ENCODE data around the gene SORL1.
A peak's percentile ranks its signal among the peaks of the same experiment; 100 is the strongest.

The SORL1 gene

DNA sequence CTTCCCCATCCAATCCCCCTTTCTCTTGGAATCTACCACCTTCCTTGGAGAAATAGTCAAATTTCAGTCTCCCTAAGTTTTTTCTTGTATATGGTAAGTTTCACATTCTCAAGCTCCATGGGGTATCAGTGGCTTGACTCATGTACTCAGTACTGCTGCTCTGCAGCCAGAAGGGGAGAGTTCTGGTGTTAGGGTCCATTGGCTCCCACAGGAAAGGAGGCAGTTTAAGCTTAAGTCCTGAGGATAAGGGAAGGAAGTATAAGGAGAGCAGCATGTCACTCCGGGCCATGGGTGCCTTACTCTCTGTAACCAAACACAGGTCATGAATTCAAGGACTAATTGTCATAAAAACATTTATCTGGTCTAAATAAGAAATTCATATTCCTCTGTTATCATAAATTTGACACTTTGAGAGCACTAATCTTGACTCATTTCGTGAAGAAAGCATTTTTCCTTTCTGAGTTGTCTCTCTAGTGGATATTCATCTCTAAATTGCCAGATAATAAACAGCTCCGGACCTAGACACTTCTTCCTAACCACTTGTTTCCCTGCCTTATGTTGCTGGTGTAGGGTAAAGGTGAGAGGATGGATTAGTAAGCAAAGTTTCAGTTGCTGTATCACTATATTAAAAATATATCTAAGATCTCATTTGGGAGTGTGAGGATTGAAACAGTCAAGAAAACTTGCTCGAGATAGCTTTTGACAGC is 20.1 kb upstream of the SORL1 start:
- no peak for DNase-seq

DNA sequence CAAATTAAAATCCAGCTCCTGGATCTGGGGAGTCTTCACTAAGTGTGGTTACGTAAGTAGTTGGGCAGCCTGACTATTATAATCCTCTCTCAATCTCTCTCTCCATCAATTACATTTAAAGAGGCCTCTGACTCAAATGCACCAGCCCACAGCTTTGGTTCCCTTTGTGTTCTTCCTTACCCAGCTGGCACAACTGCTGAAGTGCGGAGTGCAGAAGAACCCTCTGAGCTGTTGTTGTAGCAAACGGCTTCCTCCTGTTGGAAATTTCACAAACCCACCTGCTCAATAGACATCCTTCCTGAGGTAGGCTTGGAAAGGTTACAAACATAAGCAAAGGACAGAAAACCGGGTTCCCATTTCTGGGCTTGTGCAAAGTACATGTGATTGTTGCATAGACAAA is 17.0 kb upstream of the SORL1 start:
- no peak for DNase-seq

DNA sequence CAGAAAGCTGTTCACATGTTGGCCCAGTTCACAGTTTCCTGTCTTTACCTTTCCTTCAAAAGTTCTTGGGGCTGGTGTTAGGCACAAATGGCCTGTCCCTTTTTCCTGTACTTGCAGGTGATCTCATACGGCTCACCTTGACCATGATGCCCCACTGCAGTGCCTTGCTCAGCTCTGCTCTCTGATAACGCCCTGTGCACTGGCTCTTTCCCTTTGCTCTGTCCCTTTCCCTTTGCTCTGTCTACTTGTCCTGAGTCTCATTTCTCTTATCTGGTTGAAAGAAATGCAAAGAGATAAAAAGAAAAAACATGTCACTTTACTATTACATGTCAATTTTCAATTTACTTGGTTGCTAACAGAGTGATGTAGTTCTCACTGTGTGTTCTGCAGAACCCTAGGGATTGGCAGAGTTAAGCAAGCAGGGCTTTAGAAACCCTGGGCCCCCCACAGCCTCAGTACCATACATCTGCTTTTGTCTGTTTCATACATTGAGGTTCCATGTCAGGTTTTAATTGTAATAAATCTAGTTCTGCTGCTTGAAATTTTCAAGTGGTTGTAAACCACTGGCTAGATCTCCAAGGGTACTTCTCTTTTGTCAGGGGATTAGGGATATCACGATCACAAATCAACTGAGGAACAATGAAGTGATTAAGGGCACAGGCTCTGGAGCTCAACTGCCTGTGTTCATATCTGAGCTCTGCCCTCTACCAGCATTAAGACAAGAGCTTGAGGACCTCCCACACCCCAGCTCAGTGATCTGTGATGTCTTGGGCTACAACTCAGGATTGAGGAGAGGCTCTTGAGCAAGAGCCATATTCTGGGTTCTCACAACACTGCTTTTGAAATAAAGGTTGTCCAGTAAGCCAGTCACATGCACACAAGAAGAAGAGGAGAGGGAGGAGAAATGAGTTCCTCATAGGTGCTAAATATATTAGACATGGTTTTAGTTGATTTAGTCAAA is 16.3 kb upstream of the SORL1 start:
- no peak for DNase-seq

DNA sequence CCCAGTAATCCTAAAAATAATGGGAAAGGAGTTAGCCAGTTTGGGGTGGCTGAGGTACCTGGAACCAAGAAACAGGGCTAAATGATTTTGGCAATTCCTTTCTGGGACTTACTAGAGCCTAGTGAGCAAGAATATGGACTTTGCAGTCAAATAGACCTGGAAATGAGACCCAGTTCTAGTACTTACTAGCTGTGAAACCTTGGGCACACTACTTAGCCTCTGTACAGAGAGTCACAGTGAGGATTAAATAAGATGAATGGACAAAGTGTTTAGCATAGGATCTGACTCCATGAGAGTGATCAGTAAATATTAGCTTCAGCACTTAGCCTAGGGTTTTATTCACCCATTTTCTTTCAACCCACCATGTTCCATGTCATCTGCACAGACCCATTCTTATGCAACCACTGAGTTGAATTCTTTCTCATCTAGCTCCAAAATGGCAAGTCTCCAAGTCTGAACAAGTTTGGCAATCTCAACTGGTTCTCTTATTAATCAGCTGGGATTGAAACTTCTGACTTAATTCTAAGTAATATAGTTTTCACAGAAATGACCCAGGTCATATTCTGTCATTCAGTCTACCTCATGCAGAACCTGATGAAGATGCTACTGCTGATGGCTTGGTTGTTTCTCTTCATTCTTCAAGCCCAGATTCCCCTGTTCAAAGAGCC is 15.0 kb upstream of the SORL1 start:
- DNase-seq = no peak

DNA sequence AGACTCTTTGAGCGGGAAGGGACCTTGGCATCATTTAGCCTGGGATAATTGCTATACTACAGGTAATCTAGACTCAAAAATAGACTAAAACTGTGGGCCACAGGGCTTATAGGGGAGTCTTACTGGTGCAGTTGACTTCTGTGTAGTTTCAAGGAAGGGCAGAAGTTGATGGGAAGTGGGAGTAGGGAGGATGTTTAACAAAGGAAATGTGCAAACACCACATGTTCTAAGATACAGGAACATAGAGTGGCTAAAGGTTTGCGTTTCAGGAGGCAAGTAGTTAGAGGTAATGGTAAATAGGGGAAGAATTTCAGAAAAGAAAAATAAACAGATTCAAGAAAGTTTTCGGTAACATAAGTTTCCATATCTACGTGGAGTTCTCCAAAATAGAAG is 14.4 kb upstream of the SORL1 start:
- DNase-seq = no peak

DNA sequence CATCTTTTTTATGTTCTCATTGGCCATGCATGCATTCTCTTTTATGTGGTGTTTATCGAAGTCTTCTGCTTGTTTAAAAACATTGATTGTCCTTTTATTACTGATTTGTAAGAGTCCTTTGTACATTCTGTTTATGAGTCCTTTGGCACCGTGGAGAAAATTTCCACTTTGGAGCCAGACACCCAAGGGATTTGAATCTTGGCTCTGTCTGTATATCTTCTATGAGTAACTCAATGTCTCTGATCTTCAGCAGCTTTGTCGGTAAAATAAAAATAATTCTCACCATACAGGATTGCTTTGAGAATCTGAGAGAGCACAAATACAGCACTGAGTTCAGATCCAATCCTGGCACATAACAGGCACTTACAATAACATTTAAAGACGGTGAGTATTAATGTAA is 12.8 kb upstream of the SORL1 start:
- DNase-seq = no peak

DNA sequence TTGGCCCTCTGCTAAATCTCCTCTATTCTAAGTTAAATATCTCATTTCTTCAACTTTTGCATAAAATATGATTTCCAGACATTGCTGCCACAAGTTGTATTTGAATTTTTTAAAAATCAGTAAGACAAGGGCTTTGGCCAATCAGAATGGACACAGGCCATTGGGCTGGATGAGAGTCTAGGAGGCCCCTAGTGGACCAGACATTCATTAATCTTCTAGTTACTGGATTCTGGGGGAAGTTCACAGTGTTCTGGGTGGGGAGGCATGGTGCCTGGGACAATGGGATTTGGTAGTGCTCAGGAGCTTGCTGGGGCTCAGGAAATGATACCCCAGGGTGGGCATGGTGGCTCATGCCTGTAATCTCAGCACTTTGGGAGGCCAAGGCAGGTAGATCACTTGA is 12.4 kb upstream of the SORL1 start:
- DNase-seq = no peak

DNA sequence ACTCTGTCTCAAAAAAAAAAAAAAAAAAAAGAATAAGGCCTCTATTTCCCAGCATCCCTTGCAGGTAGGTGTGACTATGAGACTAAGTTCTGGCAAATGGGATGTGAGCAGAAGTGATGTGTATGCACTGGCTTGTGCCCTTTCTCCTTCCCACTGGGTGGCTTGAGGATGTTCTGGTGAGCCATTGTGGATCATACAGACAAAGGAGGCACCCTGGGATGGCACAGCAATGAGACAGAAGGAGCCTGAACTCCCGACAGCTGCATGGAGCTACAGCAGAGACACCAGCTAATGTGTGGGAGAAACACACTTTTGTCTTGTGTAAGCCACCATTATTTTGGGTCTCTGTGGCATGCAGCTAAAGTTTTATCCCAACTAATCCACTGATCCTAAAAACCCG is 10.6 kb upstream of the SORL1 start:
- DNase-seq = no peak

DNA sequence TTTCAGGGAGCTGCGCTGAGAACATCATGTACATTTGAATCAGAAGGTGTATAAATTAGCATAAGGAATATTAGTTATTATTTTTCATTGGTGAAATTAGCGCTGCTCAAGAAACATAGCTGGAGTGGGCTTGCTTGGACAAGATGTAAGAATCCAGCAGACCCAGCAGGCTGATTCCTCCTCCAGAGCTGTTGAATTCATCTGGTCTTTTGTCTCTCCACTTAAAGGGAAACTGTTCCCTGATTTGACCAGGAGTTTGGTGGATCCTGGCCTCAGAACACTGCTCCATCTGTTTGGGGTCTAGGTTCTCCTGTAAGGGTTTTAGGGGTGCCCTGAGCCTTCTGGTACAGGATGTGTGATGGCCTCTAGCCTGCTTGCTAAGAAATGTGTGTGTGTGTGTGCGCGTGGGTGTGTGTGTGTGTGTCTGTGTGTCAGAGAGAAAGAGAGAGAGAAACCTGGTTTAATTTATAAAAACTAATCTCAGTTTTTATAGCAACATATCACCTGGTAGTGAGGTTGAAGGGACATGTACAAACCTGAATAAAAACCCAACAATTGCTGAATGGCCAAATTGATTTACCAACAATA is 8.3 kb upstream of the SORL1 start:
- DNase-seq = no peak

DNA sequence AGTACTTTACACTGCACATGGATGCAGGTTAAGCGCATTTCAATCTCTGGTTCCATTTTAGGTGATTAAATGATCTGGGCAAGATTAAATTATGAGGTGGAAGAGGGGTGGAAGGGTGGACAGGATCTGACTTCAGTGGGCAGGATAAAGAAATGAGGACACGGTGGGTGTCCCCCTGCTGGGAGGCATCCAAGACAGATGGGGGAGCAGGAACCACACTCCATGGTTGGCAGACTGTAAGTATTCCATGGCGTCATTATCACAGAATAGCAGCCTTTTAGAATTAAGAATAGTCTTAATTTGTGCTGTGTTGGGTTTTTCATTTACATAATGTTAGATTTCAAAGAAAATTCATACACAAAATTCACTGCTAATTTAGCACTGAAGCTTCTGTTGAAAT is 7.6 kb upstream of the SORL1 start:
- DNase-seq = no peak

DNA sequence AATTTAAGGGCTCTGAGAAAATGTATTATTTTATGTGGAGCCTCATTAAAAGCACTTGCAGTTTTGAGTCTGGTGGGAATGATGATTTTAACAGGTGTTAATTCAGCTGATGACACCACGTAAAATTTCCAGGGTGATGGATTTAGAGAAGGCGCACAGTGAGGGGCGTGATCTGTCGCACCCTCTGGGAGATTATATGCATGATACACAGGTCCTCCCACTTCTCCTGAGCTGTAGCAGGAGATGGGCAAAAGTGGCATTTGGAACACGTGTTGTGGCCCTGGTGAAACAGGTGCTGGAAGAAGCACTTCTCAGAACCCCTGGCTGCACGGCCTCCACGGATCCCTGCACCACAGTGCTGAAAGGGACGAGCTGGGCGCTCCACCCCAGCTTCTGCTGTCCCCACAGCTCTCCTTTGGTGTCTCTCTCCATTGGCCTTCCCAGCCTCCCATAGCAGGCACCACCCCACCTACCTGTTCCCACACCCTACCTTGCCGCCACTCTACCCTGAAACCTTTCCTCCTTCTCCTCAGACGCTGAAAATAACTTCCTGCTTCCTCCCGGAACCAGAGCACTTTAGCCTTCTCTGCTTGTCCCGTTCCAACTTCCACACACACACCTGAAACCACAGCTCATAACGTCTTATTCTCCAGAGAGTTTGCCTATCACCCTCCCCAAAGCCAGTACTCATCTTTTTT is 6.9 kb upstream of the SORL1 start:
- no peak for DNase-seq

DNA sequence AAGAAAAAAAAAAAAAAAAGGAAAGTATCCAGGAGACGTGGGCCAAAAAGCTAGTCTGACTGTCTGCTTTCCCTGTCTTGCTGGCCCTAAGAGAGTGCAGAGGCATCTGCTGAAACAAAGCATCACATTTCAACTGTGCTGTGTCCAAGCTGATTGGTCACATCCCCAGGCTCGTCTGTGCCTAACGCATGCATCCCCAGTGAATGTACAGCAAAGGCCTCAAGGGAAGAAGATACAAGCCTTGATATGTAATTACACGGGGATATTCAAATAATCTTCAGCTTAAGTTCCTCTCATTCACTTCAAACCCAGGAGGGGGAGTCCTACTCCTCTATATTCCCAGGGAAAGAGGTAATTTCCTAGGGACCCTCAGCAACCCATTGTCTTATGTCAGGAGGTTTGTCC is 5.4 kb upstream of the SORL1 start:
- no peak for DNase-seq

DNA sequence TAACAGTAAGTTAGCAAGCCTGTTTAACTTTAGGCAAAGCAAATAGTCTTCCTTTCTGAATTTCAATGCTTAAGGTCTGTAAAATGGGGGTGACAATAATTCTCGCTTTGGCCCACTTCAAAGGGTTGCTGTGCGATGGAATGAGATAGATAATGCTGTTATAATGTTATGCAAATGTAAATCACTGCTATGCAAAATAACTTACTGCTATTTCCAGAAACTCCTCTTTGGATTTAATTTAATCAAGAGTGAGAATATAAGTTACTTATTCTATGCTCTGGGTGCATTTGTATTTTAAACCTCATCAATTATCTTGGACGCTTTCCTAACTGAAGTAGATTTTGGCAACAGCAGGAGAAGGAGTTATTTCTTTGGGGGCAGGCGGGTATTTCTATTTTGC is 4.1 kb upstream of the SORL1 start:
- no peak for DNase-seq

DNA sequence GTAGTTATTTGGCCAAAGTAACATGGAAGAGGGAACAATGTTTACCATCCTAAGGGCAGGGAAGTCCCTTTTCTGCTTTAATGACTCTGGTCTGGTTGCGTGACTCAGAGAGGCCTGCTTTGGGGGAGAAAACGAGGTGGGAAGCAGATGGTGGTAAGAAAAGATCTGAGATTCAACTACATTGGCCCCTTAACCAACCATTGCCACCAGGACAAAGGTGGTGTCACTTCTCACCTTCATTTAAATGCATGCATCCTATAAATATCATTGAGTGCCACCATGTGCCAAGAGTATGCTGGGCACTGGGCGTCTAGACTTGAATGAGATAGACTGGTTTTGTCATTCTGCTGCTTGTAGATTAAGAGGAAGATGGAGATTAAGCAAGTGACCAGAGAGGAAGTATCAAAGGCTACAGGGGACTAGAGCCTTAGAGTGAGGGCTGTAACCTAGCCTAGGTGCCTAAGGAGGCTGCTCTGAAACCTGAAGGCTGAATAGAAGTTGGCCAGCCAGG is 3.6 kb upstream of the SORL1 start:
- no peak for DNase-seq

DNA sequence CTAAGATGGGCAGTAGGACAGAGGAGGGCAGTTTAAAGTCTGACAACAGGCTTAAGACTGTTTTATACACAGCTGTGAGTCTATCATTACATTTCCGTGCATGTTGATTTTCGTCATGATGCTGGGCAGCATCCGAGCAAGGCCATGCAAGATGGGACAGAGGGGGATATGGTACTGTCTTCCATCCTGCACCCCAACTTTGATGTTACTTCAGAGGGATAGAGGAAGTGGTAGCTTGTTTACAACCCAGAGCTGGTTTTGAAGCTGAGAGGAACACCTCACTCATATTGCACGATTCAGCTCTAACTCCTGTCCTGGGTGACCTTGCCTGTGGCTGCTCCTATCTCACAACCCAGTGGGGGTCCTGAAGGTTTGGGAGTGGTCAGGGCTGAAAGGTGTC is 3.0 kb upstream of the SORL1 start:
- no peak for DNase-seq

DNA sequence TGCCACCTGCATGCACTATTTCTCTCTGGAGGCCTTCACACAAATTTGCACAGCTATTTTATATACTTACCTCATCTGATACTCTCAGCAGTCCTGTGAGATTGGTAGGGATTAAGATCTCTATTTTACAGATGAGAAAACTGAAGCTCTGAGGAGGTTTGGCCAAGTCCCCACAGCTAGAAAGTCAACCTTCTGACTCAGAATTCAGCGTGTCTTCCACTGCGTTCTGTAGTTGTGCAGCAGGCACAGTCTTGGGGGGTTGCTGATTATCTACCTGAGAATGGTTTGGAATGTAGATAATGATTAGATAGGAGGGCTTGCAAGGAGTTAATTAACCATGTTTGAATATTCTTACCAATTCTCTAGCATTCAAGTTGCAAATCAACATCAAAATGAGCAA is 2.5 kb upstream of the SORL1 start:
- DNase-seq = no peak

DNA sequence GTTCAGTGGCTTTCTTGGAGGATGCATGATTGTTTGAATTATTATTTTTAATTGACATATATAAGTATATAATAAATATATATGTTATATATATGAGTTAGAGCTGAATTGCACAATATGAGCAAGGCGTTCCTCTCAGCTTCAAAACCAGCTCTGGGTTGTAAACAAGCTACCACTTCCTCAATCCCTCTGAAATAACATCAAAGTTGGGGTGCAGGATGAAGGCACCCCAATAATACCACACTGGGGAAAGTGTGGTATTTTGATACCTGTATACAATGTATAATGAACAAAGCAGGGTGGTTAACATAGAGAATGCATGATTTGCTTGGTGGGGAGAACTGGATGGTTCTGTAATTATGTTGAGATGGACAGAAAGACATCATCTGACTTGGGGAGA is 1.7 kb upstream of the SORL1 start:
- no peak for DNase-seq

DNA sequence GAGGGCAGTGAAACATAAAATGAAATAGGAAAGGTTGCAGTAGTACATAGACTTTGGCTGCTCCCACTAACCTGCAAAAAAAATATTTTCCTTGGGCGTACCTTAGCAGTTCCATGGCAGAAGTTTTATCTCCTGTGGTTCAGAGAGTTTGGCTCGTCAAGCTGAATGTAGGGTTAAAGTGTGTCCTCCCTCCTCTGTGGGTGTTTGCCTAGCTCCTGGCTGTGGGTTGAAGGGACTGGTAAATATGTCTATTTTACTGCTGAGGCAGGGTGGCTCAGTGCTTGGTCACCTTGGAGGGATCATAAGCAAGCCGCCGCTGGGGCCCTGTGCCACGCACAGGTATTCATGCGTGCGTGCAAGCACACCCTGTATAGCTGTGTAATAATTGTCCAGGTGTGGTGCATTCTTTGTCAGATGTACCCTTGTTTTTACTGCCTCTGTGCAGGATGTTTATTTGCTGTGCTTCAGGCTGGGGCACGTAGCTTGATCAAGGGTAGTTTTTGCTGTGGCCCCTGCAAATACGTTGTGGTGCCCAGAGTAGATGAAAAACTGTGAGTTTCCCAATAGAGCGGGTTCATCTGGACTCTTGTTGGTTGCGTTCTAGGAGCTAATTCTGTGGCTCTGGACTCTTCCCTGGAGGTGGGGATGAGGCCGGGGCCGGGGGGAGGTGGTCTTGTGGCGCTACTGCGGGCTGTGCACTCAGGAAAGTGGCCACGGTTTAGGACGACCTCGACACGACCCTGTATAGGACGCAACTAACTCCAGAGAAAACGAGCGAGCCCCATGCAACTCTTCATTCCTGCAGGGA is 732 bp upstream of the SORL1 start:
- DNase-seq = peak; percentile 68

DNA sequence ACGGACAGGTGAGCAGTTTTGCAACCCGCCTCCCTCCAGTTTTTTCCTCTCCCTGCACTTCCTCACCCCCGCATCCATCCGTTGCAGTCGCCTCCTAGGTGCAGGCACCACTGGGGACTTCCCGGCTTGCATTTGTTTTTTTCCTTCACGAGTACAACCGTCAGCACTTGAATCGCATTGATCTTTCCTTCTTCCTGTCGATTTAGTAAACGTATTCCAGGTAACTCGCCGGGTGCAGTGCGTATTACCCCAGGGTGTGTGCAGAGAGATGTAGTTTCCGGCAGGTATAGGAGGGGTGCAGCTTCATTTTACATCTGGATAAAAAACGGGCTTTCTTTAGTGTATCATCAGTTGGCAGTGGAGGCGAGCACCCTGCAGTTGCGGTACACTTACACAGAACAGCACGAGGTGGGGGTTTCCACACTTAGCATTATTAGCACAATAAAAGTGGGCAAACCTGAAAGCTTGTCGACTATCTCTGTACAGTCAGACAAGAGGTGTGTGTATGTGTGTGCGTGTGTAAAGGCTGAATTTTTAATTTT is 566 bp downstream of the SORL1 start, which contains the start of gene SORL1-AS1:
Gene SORL1-AS1, minus strand, starts transcription at position 359 of the 542 bp plus-strand sequence.
- peak; percentile 70 for DNase-seq

DNA sequence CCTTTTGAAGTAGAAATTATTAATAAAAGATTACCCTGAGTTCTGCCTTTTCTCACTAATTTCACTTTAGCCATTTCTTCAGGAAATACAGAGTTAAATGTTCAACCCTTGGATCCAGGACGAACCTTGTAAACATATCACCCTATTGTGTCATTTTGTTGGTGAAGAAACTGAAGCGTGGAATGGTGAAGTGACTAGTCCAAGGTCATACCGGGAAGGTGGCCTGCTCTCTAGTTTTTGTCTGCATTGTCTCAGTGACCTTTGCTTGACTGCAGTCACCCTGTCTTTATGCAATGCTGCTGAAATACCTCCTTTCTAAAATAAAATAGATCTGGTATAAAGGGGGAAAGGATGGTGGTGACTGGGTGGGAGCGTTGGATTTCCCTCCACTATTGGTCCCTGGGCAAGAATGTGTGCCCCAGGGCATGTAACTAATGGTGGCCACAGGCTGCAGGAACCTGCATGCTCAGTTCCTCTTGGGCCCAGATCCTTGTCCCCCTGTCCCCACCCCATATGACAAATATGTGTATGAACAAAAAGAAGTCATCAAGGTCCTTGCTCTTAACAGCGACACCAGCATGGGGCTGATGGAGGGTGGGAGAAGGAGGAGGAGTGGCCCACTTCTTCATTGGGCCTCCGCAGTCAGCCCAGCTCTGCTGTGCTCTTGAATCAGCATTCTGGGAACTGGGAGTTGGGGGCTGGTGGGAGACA is 1.6 kb downstream of the SORL1 start:
- no peak for DNase-seq

DNA sequence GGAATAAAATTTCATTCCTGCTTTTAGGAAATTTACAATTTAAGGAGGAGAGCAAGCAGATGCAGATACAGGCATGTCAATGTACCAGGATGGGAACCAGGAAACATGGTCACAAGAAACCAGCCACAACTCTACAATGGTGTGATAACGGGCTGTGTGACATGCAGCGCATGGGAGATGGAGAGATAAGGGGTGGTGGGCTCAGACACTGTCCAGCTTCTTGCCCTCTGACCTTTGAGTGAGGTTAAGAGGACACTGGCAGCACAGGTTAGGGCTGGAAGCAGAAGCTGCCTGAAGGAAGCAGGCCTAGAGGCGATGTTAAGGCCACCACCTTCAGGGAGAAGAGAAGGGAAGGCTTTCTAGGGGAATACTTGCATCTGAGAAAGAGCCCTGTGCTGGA is 3.0 kb downstream of the SORL1 start:
- DNase-seq = no peak

All from activated CD8-positive, alpha-beta memory T cell treated with anti-CD3 and anti-CD28 coated beads, Interleukin-2, amount 50 U/mL, for 48 hours (primary cell).